ENCODE measurements around the gene ATPAF1.

The ATPAF1 gene

DNA sequence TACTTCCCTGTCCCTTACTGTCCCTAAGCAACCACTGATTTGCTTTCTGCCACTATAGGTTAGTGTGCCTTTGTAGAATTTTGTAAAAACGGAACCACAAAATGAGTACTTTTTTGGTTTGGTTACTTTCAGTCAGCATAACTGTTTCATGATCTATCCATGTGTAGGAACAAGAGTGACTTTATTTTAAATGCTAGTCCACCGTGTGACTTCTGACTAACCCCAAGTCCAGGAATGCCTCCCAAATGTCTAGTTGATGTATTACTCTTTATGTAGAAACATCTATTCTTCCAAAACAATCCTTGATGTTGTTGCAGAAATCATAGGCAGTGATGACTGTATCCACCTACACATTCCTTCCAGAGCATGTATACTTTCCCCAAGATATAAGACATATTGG, 21.3 kb downstream of the ATPAF1 start:
- DNase-seq = no peak

DNA sequence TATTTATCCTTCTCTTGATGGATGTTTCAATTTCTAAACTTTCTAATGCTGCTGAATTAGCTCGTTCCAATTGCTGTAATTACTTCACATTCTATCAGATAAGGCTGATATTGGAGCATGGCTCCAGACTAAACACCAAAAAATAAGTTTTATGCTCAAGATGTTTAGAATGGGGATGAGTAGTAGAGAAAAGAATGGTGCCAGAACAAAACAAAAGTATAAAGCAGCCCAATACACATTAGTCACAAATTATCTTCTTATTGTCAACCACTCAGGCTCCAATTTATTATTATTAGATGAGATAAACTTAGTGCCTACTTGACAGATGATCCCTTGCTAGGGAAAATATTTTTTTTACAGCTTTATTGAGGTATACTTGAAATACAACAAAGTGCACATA, 21.8 kb downstream of the ATPAF1 start:
- DNase-seq = no peak

DNA sequence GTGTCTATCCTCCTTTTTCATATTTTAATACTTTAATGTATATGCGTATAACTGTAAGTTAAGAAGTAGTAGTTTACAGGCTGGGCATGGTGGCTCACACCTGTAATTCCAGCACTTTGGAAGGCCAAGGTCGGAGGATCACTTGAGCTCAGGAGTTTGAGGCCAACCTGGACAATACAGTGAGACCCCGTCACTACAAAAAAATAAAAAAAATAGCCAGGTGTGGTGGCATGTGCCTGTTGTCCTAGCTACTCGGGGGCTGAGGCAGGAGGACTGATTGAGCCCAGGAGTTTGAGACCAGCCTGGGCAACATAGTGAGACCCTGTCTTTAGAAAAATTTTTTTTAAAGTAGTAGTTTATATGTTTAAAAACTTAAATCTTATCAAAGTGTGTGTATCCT, 22.3 kb downstream of the ATPAF1 start:
- no peak for DNase-seq

DNA sequence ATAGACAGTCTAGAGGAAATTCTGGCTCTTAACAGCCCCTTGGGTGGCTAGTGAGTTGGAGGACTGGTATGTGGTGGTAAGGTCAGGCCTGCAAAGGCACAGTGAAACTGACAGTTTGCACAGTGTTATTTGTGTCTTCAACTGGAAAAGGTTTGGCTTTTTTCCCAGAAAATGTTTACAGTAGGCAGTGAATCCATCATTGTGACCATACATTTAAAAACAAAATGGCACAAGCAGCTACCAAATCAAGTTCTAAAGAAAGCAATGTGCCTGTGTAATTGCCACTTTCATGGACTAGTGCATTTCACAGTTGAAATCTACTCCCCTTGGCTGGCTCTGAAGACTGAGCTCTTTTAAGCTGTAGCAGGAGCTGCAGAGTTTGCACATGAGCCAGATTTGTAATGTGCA, 24.8 kb downstream of the ATPAF1 start:
- DNase-seq = peak; percentile 87

DNA sequence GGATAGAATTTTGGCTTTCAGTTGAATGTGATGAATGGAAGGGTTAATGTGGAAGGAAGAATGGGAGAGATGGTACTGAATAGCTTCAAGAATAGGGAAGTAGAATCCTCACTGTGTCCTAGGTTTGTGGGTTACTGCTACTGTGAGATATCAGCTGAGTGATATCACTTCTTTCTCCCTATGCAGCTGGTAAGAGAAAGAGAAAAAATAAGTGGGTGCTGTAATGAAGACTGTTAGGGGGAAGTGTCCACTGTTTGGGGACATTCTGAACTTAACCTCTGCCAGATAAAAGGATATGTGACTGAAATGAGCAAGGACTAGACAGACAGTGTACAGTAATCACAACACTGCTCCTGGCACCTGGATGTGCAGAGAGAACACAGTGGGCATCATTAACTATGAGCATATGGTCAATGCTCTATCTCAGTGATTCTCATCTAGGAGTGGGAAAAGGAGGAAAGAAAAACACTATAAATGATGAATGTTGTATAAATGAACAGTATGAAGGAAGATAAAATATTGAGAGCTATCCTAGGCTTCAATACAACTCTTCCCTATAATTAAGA, 26.0 kb downstream of the ATPAF1 start:
- no peak for DNase-seq

DNA sequence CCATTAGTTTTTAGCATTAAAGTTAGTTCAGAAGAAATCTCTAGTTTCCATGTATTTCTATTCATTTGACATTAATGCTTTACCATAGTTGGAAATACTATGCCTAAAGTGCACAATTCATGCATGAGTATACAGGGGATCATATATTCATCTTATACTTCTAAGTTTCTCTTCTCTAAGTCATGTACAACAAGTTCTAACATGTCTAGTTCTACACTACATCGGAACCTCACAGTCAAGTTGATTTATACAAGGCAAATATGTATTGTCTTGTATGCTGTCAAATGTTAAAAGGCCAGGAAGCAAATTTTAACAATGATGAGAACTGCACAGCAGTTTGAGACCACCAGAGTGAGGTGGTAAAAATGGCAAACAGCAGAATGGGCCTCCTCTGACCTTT, 28.6 kb downstream of the ATPAF1 start:
- DNase-seq = no peak

DNA sequence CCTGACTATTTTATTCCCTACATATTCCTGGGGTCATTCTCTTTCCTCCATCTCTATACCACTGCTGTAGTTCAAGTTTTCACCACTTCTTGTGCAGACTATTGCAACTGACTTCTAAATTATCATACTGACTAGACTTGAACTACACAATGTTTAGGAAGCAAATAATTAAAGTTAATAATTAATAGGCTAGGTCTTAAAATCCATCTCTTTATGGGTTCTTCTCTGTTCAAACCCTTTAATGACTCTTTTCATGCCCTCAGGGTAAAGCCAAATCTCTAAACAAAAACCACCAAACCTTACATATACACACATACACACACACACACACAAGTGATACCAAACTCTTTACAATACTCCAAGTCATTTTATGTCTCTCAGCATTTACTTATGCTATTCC, 29.2 kb downstream of the ATPAF1 start:
- no peak for DNase-seq

DNA sequence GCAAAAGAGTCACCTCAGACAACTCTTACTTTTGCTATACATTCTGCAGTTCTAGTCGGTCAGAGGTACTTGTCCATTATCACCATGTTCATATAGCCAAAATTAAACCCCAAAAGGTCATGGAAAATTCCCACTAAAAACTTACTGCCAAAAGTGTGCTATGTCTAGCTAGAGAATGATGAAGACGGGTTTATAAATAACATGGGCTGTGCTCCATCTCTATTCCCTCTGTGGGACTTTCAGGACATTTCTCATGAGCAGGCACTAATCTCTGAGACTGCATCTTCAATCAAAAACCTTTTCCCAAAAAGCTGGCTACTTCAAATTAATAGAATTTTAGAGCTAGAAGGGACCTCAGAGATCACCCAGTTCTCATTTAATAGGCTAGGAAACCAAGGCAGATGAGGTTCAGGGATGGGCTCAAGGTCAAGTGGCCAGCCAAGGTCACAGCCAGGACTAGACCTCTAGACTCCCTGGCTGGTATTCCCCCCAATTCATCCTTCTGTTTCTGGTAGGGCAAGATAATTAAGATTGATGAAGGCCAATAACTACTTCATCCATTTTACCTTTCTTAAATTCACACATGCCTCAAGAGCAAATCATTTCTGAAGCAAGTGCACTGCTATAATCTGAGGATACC, 30.6 kb downstream of the ATPAF1 start:
- no peak for DNase-seq

DNA sequence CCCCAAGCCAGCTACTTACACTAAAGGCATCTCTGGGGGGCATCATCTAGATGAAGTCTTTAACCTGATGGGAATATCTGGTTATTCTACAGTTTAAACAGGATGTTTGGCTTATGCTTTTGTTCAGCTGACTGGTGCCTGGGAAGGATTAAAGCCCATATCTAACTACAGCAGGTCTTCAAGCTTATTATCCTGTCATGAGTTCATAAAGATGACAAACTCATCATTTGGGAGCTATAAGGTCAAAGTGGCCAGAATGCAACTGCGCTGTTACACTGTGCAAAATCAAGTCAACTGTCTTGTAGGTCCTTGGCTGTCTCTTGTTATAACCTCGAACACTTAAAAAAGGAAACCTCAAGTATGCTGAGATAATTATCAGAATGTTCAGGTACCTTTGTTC, 33.0 kb downstream of the ATPAF1 start:
- DNase-seq = no peak

DNA sequence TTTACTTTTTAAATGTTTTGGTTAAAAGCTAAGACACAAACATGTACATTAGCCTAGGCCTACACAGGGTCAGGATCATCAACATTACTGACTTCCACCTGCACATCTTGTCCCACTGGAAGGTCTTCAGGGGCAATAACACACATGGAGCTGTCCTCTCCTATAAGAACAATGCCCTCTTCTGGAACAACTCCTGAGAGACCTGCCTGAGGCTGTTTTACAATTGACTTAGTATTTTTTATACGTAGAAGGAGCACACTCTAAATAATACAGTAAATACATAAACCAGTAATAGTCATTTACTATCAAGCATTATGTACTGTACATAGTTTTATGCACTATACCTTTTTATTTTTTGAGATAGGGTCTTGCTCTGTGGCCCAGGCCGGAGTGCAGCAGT, 37.4 kb downstream of the ATPAF1 start:
- DNase-seq = no peak

DNA sequence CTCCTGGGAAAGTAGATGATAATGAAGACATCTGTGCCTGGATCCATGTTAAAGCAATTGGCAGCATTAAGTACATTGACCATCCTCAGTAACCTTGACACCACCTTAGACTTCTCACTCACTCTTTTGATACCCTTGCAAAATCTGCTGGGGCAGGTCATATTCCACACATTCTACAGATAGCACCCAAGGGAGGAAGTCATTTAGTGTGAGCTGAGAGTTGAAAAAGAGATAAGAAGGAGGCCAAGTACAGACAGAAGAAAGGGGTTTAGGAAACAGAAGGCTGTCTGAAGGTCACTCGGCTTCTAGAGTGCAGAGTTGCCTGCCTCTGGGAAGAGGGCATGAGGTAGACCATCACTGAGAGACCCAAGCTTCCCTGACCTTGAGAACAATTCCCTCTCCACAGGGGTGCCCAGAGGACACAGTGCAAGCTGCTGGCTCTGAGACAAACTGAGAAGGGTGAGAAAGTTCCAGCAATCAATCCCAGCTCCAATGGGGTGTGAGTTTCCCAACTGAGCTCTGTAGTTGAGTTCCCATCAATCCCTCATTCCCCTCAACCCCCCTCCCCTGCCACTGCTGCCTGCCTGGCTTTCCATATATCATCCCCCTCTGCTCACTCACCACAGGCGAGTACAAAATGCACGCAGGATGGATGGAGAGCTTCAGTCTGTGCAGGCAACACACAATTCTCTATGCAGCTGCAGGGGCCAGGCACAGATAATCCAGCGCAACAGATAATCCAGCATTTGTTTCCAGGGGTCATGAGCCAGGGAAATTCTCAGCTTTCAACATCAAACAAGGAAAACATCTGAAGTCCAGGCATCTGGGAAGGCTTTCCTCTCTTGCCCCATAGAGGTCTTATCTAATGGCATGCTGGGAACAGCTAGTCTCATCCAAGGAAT, 44.2 kb downstream of the ATPAF1 start:
- DNase-seq = no peak

DNA sequence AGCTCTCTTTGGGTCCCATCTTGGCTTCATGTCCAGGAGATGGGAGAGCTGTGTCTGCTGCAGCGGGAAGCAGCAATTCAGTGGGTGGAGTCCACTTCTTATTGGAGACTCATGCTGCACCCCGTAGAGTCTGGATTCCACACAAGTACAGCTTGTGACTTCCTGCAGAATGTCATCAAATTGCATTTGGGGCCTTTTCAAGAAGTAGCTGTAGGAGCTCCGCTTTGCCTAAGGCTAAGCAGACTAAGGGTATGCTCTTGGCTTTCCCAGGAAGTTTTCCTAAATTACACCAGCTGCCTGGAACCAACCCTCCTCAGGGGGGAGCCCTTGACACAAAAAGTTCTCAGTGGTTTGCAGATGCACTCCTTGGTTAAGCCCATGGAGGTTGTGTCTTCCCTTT, 45.8 kb downstream of the ATPAF1 start:
- no peak for DNase-seq

DNA sequence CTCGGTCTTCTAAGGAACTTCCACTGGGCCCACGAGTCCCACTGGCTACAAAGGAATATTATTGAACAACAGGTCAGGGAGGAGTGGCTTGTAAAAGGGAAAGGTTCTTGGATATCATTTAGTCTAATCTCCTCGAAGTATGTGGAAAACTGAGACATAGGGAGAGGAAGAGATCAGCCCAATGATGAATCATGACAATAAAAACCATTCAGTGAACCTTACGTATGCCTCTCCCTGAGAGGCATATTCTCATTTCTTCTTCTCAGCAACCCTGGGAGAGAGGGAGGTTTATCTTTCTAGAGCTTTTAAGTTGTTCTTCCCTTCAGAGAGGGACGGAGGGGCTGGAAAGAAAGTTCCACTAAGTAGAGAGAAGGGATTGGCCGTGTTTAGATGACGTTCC, 46.2 kb downstream of the ATPAF1 start:
- DNase-seq = no peak

DNA sequence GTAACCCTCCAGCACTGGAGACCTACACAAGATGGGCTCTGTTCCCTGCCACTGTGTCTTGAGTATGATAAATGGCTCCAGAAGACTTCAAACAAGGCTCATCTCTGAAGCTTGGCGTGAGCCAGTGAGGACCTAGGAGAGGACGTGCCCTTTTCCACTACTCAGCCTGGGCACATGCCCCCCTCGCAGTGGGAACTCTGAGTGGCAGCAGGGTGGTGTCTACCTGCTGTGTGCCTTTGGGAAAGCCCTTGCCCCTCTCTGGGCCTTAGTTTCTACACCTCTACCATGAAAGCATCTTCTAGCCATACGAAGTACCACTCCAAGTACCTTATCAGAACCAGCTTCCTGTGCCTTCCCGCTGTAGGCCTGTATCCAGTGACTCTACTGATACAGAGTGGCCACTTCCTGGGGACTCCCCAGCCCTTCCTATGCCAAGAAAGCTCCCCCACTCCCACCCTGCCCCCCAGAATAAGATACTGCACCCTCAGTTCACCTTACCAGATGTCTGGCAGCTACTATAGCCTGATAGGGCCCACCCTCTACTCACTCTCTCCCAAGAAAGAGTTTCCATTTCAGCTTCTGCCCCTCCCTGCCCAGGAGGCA, 48.4 kb downstream of the ATPAF1 start:
- DNase-seq = no peak

DNA sequence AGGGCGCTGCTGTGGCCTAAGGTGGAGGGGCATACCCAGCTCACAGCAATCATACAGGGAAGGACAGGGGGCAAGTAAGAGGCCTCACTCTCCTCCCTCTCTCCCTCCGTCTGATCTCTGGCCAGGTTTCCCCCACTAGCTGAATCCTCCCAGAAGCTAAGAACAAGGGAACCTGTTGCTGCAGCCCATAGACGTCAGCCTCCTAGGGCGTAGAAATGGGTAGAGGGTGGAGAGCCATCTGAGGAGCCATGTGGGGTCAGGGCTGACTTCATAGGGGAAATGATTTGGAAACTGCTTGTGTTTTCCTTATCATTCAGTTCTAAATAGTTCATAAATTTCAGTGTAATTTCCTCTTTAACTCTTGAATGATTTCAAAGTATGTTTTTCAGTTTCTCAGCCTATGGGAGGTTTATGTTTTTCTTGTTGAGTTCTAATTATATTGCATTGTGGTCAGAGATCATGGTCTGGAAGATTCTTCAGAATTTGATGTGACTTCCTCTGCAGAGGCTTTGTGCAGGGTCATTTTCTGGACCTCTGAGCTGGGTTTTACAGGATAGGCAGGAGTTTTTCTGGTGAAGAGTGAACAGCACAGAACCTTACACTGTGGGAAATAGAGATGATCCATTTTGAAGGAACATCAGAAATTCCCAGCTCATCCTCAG, 49.3 kb downstream of the ATPAF1 start:
- DNase-seq = no peak

DNA sequence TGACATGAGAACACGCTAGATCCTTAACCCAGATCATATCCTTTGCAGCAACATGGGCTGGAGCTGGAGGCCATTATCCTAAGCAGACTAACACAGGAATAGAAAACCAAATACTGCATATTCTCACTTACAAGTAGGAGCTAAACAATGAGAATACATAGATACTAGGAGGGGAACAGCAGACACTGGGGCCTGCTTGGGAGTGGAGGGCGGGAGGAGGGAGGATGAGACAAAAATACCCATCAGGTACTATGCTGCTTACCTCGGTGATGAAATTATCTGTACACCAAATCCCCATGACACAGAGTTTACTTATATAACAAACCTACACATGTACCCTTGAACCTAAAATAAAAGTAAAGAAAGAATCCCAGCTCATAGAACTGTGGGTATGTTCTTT, 50.3 kb downstream of the ATPAF1 start:
- no peak for DNase-seq

DNA sequence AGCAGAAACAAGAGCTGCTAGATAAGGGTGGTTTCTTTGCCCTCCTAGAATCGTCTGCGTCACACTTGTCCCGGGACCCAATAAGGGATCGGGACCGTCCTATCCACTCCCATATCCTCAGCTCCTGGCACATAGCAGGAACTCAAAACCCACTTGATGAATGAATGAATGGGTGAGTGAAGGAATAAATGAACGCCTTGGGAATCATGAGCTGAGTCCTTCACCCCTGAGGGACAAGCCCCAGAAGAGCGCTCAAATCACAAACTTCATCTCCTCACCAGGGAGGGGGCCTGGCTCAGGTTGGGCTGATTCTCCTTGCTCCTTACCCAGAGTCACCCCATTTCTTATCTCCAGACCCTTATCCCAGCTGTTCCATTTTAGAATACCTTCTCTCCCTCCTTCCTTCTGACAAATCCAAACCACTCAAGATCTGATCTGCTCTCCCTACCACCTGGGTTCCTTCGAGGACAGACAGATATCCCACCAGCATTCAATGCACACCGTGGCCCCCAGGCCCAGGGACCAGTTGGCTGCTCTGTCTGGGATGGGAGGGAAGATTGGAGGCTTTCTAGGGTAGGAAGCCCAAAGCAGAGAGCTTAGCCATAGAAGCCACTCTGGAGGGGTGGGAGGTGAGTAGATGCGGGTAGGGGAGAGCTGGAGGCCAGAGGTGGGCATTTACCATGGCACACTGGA, 50.9 kb downstream of the ATPAF1 start:
- no peak for DNase-seq

DNA sequence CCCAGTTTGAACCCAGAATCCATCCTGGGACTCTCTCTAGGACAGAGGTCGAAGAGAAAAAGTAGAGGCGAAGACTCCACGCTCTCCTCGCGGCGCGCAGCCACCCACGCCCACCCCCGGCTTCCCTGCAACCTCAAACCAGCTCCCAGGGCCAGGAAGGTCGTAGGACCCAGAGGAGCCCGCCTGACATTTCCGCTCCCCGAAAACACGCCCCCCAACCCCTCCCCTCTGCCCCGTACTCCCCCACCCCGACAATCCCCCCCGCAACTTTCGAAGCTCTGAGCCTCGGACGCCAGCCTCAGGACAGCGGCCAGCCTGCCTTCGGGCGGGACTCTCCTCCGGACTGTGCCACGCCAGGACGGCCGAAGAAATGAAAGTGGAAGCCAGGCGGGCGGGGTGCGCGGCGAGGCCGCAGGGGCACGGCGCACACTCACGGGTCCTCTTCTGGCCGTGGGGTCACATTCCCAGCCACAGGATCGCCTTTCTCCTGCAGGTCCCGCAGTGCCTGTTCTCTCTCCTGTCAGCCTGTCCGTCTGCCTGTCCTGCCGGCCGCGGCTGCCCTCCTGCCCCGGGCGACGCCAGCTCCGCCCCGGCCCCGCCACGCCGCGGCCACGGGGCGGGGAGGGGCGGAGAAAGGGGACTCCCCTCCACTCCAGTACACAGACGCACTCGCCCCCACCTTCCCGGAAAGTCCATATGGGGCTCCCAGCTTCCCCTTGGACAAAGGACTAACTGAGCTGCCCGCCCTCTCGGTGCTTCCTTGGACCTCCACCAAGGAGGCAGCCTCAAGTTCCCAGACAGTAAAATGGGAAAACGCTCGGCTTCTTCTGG, 51.7 kb downstream of the ATPAF1 start, which contains the start of gene MOB3C:
TSS of gene MOB3C (minus strand) at position 535 of the 831 bp plus-strand sequence. CDS start 3,490 bp downstream, outside the sequence.
- DNase-seq = no peak

DNA sequence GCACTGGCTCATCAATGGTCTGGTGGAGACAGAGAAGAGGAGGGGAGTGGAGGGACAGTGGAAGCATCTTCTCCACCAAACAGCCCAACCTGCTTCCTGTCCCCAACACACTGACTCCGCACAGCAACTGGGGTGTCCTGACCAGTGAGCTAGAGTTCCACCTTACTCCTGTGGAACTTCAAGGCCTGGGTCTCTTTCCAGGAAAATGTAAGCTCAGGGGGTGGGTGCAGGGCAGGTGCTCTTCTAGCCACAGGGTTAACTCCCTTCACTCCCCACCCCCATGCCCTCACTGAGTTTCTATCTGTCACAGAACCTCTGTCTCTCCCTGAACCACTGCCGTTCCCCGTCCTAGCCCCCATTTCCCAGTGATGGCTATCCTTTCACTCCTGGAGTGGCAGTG, 52.4 kb downstream of the ATPAF1 start:
- no peak for DNase-seq

DNA sequence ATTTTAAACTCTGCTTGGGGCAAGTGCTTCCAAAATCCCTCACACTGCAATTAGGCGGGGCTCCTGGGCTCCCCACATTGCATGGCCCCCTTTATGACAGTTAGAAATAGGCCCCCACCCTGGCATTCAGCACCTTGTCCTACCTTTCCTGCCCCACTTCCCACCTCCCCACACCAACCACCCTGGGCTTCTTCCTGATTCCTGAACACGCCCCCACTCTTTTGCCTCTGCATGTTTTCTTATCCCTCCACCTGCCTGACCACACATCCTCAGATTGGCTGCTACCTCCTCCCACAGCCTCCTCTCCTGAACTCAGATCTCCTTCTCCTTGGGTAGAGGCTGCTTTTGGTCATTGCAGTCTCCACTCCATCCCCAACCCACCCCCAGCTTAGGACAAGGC, 53.1 kb downstream of the ATPAF1 start:
- DNase-seq = no peak

DNA sequence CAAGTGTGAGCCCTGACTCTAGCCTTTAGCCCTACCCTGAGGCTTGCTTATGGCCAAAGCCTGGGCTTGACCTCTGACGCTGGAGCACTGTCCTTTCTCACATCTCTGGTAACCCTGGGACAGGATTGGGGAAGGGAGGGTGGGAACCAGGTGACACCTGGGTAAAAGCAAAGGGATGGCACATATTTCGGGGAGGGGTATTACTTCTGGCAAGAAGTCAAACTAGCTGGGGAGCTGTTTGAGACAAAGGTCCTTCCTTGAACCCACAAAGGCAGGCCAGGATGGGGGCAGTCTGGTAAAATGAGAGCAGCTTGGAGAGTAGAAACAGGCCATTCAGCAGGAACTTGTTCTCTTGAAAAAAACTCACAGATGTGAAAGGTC, 53.6 kb downstream of the ATPAF1 start:
- no peak for DNase-seq
